ENCODE data around the gene MMP14.
"Not testable (repeated sequence)": the region's sequence is repeated elsewhere in the genome, so short reads cannot be mapped to it uniquely, and the experiment has no call there.

MMP14 gene

GRCh38 chr14:22836301-22837113, at the start of gene MMP14:
TSS of gene MMP14 (plus strand) at chr14:22836585. CDS start at chr14:22836818, 233 bp downstream.
- DNase-seq = peak in 3 of 10 donors; percentile 71 to 77 (median 72)
- intact Hi-C loops (cut with DNase I) = no loop called here

GRCh38 chr14:22786685-22787084, 49.7 kb upstream of the MMP14 start:
- intact Hi-C loops (cut with DNase I) = no loop called here
- DNase-seq = no peak

GRCh38 chr14:22791301-22791700, 45.1 kb upstream of the MMP14 start:
- intact Hi-C loops (cut with DNase I) = no loop called here
- DNase-seq = no peak

- intact Hi-C loops (cut with DNase I) = no loop called here
- DNase-seq = no peak
Observed at GRCh38 chr14:22792158-22792557, 44.2 kb upstream of the MMP14 start.

GRCh38 chr14:22793550-22793949, 42.8 kb upstream of the MMP14 start:
- DNase-seq; intact Hi-C loops (cut with DNase I): not testable (repeated sequence)

GRCh38 chr14:22793976-22794375, 42.4 kb upstream of the MMP14 start:
- DNase-seq = no peak

GRCh38 chr14:22794551-22794951, 41.8 kb upstream of the MMP14 start:
- intact Hi-C loops (cut with DNase I) = no loop called here
- DNase-seq = no peak

More at GRCh38 chr14:22793976-22794375, 42.4 kb upstream of the MMP14 start:
- intact Hi-C loops (cut with DNase I) = no loop called here

- DNase-seq = no peak
- intact Hi-C loops (cut with DNase I) = no loop called here
Observed at GRCh38 chr14:22796087-22796707, 40.2 kb upstream of the MMP14 start.

GRCh38 chr14:22797017-22797917, 39.1 kb upstream of the MMP14 start:
- intact Hi-C loops (cut with DNase I) = no loop called here

GRCh38 chr14:22798528-22798927, 37.9 kb upstream of the MMP14 start:
- intact Hi-C loops (cut with DNase I) = no loop called here
- DNase-seq = no peak

More at GRCh38 chr14:22797017-22797917, 39.1 kb upstream of the MMP14 start:
- DNase-seq = no peak

- intact Hi-C loops (cut with DNase I) = no loop called here
- DNase-seq = no peak
Observed at GRCh38 chr14:22800346-22800745, 36.0 kb upstream of the MMP14 start.

GRCh38 chr14:22801716-22802115, 34.7 kb upstream of the MMP14 start:
- intact Hi-C loops (cut with DNase I) = no loop called here
- DNase-seq = no peak

- intact Hi-C loops (cut with DNase I) = no loop called here
- peak in 1 of 10 donors; percentile 33 for DNase-seq
Observed at GRCh38 chr14:22802860-22803686, 33.3 kb upstream of the MMP14 start.

- DNase-seq = peak in 1 of 10 donors; percentile 30
- intact Hi-C loops (cut with DNase I) = no loop called here
Observed at GRCh38 chr14:22803687-22803974, 32.8 kb upstream of the MMP14 start.

- intact Hi-C loops (cut with DNase I) = not testable (repeated sequence)
- DNase-seq = peak in 1 of 10 donors; percentile 2
Observed at GRCh38 chr14:22805235-22805634, 31.1 kb upstream of the MMP14 start.

GRCh38 chr14:22807432-22808087, 28.8 kb upstream of the MMP14 start:
- intact Hi-C loops (cut with DNase I) = no loop called here
- DNase-seq = peak in 1 of 10 donors; percentile 9

- DNase-seq = peak in 1 of 10 donors; percentile 11
- intact Hi-C loops (cut with DNase I) = no loop called here
Observed at GRCh38 chr14:22808388-22809209, 27.8 kb upstream of the MMP14 start.

GRCh38 chr14:22811722-22812121, 24.7 kb upstream of the MMP14 start:
- intact Hi-C loops (cut with DNase I) = no loop called here
- peak in 1 of 10 donors; percentile 31 for DNase-seq

- peak in 1 of 10 donors; percentile 55 for DNase-seq
- intact Hi-C loops (cut with DNase I) = no loop called here
Observed at GRCh38 chr14:22812744-22813143, 23.6 kb upstream of the MMP14 start.
